Skeletal muscle tissue (tissue), 4 donors: ENCODE measurements around the gene FBXO24. TPM values are rescaled to one million over a fixed set of nuclear protein-coding genes. Genes with fewer than 3 reads are reported as not detected.
"Not testable (repeated sequence)": the region's sequence is repeated elsewhere in the genome, so short reads cannot be mapped to it uniquely, and the experiment has no call there.

Experiments used
- H3K27ac ChIP-seq: one replicate; pipeline ENCODE4 v1.7.0; 2013; ENCODE audit warnings: mild to moderate bottlenecking, low read depth, low read length, inconsistent platforms
- H3K27me3 ChIP-seq, 3 donors: one replicate each; pipeline ENCODE4 v1.7.0; 2013; ENCODE audit warnings: low read length in 3 of 3; ENCODE audit not compliant: control insufficient read depth in 3 of 3, insufficient read depth in 3 of 3
- H3K36me3 ChIP-seq, 3 donors: one replicate each; pipeline ENCODE4 v1.7.0; 2013; ENCODE audit warnings: low read length in 3 of 3; ENCODE audit not compliant: control insufficient read depth in 3 of 3, insufficient read depth in 3 of 3
- H3K4me1 ChIP-seq, 3 donors: one replicate each; pipeline ENCODE4 v1.7.0; 2013; ENCODE audit warnings: low read length in 3 of 3, mild to moderate bottlenecking in 3 of 3; ENCODE audit not compliant: control insufficient read depth in 3 of 3, insufficient read depth in 3 of 3
- H3K4me3 ChIP-seq, 3 donors: one replicate each; pipeline ENCODE4 v1.7.0; 2013; ENCODE audit warnings: low read length in 3 of 3
- H3K9ac ChIP-seq, 3 donors: one replicate each; pipeline ENCODE4 v1.7.0; 2013; ENCODE audit warnings: low read length in 3 of 3, mild to moderate bottlenecking in 3 of 3, moderate library complexity in 2 of 3, low read depth in 1 of 3
- H3K9me3 ChIP-seq, 3 donors: one replicate each; pipeline ENCODE4 v1.7.0; 2013; ENCODE audit warnings: low read length in 3 of 3; ENCODE audit not compliant: control insufficient read depth in 3 of 3
- total RNA-seq: library from RNA; depleted of rRNA; stranded (reverse); fragments of >200 nt; gene quantifications from one replicate; pipeline ENCODE4 v1.2.3, GENCODE V29; 2014
- donor health status: Osteomylitis.

Gene FBXO24
- total RNA-seq, 1 donor from 2014 or later, result 1.0 TPM

GRCh38 chr7:100544967-100545359 lies 41.2 kb upstream of the FBXO24 start:
- Histone ChIP-seq H3K9ac (no peak overlapping the region), H3K36me3 (no peaks in the 10 kb centered on the region), H3K4me3 (no peak overlapping the region), H3K27ac (peak overlapping the region; percentile 76), H3K27me3 (no peaks in the 10 kb centered on the region), H3K4me1 (peaks cover 34 to 40% (median 35%) of the 10 kb centered on the region in 3 donors), H3K9me3 (no peaks in the 10 kb centered on the region)

- Histone ChIP-seq H3K9me3 (no peaks in the 10 kb centered on the region), H3K27ac (peak overlapping the region; percentile 76), H3K9ac (peak overlapping the region in 2 of 3 donors; percentile 23 to 25), H3K36me3 (peaks cover 0 to 4% (median 3%) of the 10 kb centered on the region in 3 donors), H3K4me1 (peaks cover 30 to 36% (median 33%) of the 10 kb centered on the region in 3 donors), H3K4me3 (peak overlapping the region in 1 of 3 donors; percentile 3), H3K27me3 (no peaks in the 10 kb centered on the region)
Measured at GRCh38 chr7:100545360-100546128, 40.6 kb upstream of the FBXO24 start.

- peak overlapping the region; percentile 76 for H3K27ac ChIP-seq
- no peaks in the 10 kb centered on the region for H3K27me3 ChIP-seq
- peak overlapping the region in 2 of 3 donors; percentile 10 to 23 for H3K9ac ChIP-seq
- no peaks in the 10 kb centered on the region for H3K9me3 ChIP-seq
- no peak overlapping the region for H3K4me3 ChIP-seq
- peaks cover 0 to 6% (median 3%) of the 10 kb centered on the region in 3 donors for H3K36me3 ChIP-seq
- peaks cover 30 to 36% (median 33%) of the 10 kb centered on the region in 3 donors for H3K4me1 ChIP-seq
Measured at GRCh38 chr7:100546129-100546925, 39.8 kb upstream of the FBXO24 start.

DNA sequence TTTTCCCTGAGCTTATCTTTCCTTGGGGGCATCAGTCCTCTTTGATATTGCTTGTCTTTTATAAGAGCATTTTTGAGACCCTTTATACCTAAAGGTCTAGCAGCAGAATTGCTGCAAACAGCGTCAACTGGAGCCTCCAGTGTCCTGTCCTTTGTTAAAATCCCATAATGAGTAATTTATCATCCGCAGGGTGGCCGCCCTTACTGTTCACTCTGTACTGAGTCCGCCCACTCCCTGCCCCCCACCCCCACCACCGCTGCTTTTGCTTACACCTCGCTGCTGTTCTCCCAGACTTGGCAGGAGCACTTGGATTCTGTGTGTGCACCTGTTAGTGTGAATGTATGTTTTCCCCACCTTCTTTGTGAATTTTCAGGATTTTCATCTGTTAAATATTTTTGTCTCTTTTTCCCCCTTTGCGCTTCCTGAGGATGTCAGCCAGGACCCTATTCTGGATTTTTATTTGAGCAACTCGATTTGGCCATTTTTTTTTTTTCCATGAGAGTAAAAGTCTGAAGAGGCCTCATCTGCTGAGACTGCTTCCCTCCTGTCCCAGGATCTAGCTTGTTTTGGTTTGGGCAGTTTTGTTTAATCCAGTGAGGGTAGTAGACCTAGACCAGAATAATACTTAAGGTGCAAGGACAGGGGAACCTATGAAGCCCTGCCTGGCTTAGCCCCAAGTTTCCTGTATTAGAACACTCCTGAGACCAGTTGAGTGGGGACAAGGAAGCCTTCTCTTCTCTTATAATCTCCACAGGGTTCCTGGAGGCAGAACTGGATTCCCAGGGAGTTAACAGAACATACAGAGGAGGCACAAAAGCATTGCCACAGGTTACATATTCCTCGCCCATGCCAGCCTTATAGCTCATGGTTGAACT lies 39.0 kb upstream of the FBXO24 start:
- Histone ChIP-seq H3K4me1 (peaks cover 30 to 36% (median 33%) of the 10 kb centered on the region in 3 donors), H3K9me3 (no peaks in the 10 kb centered on the region), H3K4me3 (no peak overlapping the region), H3K27ac (peak overlapping the region; percentile 76), H3K9ac (peak overlapping the region in 1 of 3 donors; percentile 47), H3K27me3 (no peaks in the 10 kb centered on the region), H3K36me3 (peaks cover under 1 to 7% (median 3%) of the 10 kb centered on the region in 3 donors)

DNA sequence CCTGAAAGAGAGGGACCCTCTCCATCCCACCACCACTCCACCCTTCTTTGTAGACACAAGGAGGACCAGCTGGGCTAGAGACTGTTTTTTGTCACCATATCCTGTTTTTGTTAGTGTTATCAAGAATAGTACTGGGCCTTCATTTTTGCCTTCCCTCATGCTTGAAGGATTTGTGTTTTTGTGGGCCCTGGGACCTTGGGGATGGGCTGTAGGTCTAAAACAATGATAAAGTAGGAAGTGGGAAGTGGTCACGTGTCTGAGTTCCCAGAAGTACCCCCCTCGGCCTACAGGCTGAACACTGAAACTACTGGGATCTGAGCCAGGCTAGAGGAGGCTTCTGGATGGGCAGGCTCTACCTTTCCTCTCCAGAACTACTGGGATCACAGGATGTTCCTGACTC lies 38.3 kb upstream of the FBXO24 start:
- Histone ChIP-seq H3K4me1 (peaks cover 30 to 36% (median 33%) of the 10 kb centered on the region in 3 donors), H3K27me3 (no peaks in the 10 kb centered on the region), H3K9ac (no peak overlapping the region)

GRCh38 chr7:100548446-100548845 lies 37.7 kb upstream of the FBXO24 start:
- H3K9ac ChIP-seq, H3K27me3 ChIP-seq, H3K4me3 ChIP-seq, H3K9me3 ChIP-seq: not testable (repeated sequence)
- peak overlapping the region; percentile 76 for H3K27ac ChIP-seq
- peaks cover 9 to 16% (median 12%) of the 10 kb centered on the region in 3 donors for H3K36me3 ChIP-seq
- H3K4me1 ChIP-seq, result peaks cover 30 to 36% (median 33%) of the 10 kb centered on the region in 3 donors

More for the DNA sequence above, 38.3 kb upstream of the FBXO24 start:
- Histone ChIP-seq H3K4me3 (no peak overlapping the region), H3K9me3 (no peaks in the 10 kb centered on the region), H3K36me3 (peaks cover 7 to 14% (median 7%) of the 10 kb centered on the region in 3 donors), H3K27ac (peak overlapping the region; percentile 76)

GRCh38 chr7:100552532-100552931 lies 33.6 kb upstream of the FBXO24 start:
- Histone ChIP-seq H3K36me3 (peaks cover 24 to 28% (median 24%) of the 10 kb centered on the region in 3 donors), H3K4me3 (no peak overlapping the region), H3K27ac (no peak overlapping the region), H3K9me3 (no peaks in the 10 kb centered on the region), H3K27me3 (no peaks in the 10 kb centered on the region), H3K9ac (no peak overlapping the region), H3K4me1 (peaks cover 5% of the 10 kb centered on the region in 3 donors)

DNA sequence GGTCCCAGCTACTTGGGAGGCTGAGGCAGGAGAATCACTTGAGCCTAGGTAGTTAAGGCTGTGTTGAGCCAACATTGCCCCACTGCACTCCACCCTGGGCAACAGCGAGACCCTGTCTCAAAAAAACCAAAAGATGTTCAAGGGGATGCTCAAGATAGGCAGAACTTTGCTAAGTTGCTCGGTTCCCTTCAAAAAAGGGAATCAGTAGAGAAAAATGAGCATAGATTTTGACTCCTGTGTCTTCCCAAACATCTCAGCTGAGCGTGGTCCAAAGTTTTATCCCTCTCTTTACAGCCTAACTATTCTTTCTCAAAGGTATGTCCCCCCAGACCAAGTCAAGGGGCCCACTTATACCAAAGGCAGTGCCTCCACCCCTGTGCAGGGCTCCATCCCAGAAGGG lies 33.1 kb upstream of the FBXO24 start:
- Histone ChIP-seq H3K4me3 (no peak overlapping the region), H3K4me1 (peaks cover 0 to under 1% (median 0%) of the 10 kb centered on the region in 3 donors), H3K27me3 (no peaks in the 10 kb centered on the region), H3K9me3 (no peaks in the 10 kb centered on the region), H3K36me3 (peaks cover 24 to 28% (median 24%) of the 10 kb centered on the region in 3 donors), H3K27ac (no peak overlapping the region), H3K9ac (no peak overlapping the region)

DNA sequence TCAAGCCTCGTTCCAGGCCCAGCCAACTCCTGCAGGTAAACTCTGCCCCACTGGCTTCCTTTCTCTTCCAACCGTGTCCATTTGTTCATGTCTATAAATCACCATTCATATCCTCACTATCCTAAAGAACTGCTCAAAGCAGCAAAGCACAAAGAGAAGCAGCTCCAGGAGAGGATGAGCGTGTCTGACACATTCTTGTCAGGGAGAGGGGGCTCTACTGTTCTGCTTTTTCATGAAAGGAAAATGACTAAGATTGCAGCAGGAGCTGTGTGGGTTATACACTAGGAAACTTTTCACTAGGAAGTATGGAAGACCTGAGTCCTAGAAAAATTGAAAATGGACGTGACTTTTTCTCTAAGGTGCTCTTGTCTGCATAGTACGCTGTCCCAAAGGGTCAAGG lies 30.4 kb upstream of the FBXO24 start:
- H3K9me3 ChIP-seq, result no peaks in the 10 kb centered on the region
- no peak overlapping the region for H3K27ac ChIP-seq
- H3K27me3 ChIP-seq, result no peaks in the 10 kb centered on the region
- peaks cover 0 to 3% (median 0%) of the 10 kb centered on the region in 3 donors for H3K4me1 ChIP-seq
- H3K4me3 ChIP-seq, result no peak overlapping the region
- peaks cover 18 to 28% (median 20%) of the 10 kb centered on the region in 3 donors for H3K36me3 ChIP-seq
- H3K9ac ChIP-seq, result no peak overlapping the region
